Activated B cell treated with CpG ODN at 0.5 μM for 24 hours (primary cell): ENCODE data around the gene AMIGO3. TPM values are rescaled to one million over a fixed set of nuclear protein-coding genes. Genes with fewer than 3 reads are reported as not detected.
A peak's percentile ranks its signal among the peaks of the same experiment; 100 is the strongest.

Experiments
- ATAC-seq: fragments of 200-7000 bp; cut with Tn5 transposase; one replicate; pipeline ENCODE4 v1.10.0; 2021; ENCODE audit warnings: low read depth, mild to moderate bottlenecking, moderate library complexity
- CTCF ChIA-PET: fragments of 350-600 bp; sonication (Branson Sonifier 250); formaldehyde crosslinking; loops from one replicate; lab custom pipeline; 2021; ENCODE audit warnings: antibody characterized with exemption; lab: Charles Lee
- POLR2A ChIA-PET: fragments of 350-600 bp; sonication (Branson Sonifier 250); formaldehyde crosslinking; loops from one replicate; lab custom pipeline; 2021; ENCODE audit warnings: antibody characterized with exemption; lab: Charles Lee
- DNase-seq: peaks from one replicate; pipeline ENCODE4 v3.0.0; 2022
- H3K27ac Mint-ChIP-seq: one replicate; pipeline ENCODE4 v1.8.0; 2020; ENCODE audit warnings: mixed read lengths
- H3K27me3 Mint-ChIP-seq: one replicate; pipeline ENCODE4 v1.8.0; 2021; ENCODE audit warnings: mixed read lengths
- H3K36me3 Mint-ChIP-seq: one replicate; pipeline ENCODE4 v1.8.0; 2021; ENCODE audit warnings: low read depth, mixed read lengths
- H3K4me1 Mint-ChIP-seq: one replicate; pipeline ENCODE4 v1.8.0; 2021; ENCODE audit warnings: mixed read lengths
- H3K4me3 Mint-ChIP-seq: one replicate; pipeline ENCODE4 v1.8.0; 2020; ENCODE audit warnings: mild to moderate bottlenecking, mixed read lengths
- H3K9me3 Mint-ChIP-seq: one replicate; pipeline ENCODE4 v1.8.0; 2020; ENCODE audit warnings: mixed read lengths
- CTCF ChIP-seq: fragments of 200-600 bp; IDR thresholded peaks from one replicate; pipeline ENCODE4 v1.8.0; 2022; ENCODE audit warnings: antibody characterized with exemption, mild to moderate bottlenecking
- intact Hi-C: fragments of 100-400 bp; cut with micrococcal nuclease; formaldehyde crosslinking; loops from one replicate; pipeline ENCODE4 v1.15.1; 2024
- total RNA-seq: library from RNA; stranded (reverse); gene quantifications from 2 replicates; pipeline ENCODE4 v1.2.3, GENCODE V29; 2022

AMIGO3 gene, protein sequence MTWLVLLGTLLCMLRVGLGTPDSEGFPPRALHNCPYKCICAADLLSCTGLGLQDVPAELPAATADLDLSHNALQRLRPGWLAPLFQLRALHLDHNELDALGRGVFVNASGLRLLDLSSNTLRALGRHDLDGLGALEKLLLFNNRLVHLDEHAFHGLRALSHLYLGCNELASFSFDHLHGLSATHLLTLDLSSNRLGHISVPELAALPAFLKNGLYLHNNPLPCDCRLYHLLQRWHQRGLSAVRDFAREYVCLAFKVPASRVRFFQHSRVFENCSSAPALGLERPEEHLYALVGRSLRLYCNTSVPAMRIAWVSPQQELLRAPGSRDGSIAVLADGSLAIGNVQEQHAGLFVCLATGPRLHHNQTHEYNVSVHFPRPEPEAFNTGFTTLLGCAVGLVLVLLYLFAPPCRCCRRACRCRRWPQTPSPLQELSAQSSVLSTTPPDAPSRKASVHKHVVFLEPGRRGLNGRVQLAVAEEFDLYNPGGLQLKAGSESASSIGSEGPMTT
- not detected in 2 replicates for total RNA-seq

GRCh38 chr3:49719214-49719884 lies at the start of gene AMIGO3:
AMIGO3 (minus strand) TSS chr3:49719684; CDS start chr3:49719465, 219 bp downstream.
- peak within 1 kb of the TSS; percentile 84 for H3K4me3 Mint-ChIP-seq
- H3K9me3 Mint-ChIP-seq: no peaks in the 10 kb centered on the region
- DNase-seq (peak; percentile 89), ATAC-seq (peak; percentile 67)
- ChIA-PET CTCF (interaction anchor here (0.8 to 1.7 kb wide), 5 partner anchors 11 to 120 kb away, joined by 3 to 8 read pairs (median 4); no protein-coding TSS in a partner anchor), POLR2A (interaction anchor here (0.8 to 1.9 kb wide), 6 partner anchors 11 to 179 kb away, joined by 3 to 10 read pairs (median 5); partner anchors contain the start of genes INKA1 and IP6K1)
- TF ChIP-seq CTCF: no peak
- H3K27me3 Mint-ChIP-seq: no peaks in the 10 kb centered on the region
- peak within 1 kb of the TSS; percentile 83 for H3K27ac Mint-ChIP-seq
- peaks cover 32% of the 10 kb centered on the region for H3K36me3 Mint-ChIP-seq
- peaks cover 33% of the 10 kb centered on the region for H3K4me1 Mint-ChIP-seq
- intact Hi-C loops: loop anchor here (1.0 to 2.0 kb wide), 5 partner anchors 46 to 573 kb away; partner anchors contain the start of genes IFRD2 and IP6K1

- Mint-ChIP-seq H3K36me3 (peaks cover 31% of the 10 kb centered on the region), H3K27me3 (no peaks in the 10 kb centered on the region), H3K4me1 (peaks cover 8% of the 10 kb centered on the region), H3K4me3 (no peak overlapping the region), H3K27ac (no peak overlapping the region), H3K9me3 (no peaks in the 10 kb centered on the region)
- TF ChIP-seq CTCF: no peak
- no peak for ATAC-seq
- POLR2A ChIA-PET: interaction anchor here (0.6 kb wide), 1 partner anchor 345 kb away, joined by 3 read pairs; no protein-coding TSS in a partner anchor
- intact Hi-C loops: no loop called here
- CTCF ChIA-PET: no interaction called here
- DNase-seq: no peak
Measured at GRCh38 chr3:49763981-49764380, 44.5 kb upstream of the AMIGO3 start.

GRCh38 chr3:49761661-49762060 lies 42.2 kb upstream of the AMIGO3 start:
- ChIA-PET POLR2A (no interaction called here), CTCF (no interaction called here)
- no peaks in the 10 kb centered on the region for H3K9me3 Mint-ChIP-seq
- no peak overlapping the region for H3K4me3 Mint-ChIP-seq
- ATAC-seq: no peak
- H3K27me3 Mint-ChIP-seq: no peaks in the 10 kb centered on the region
- peaks cover 10% of the 10 kb centered on the region for H3K4me1 Mint-ChIP-seq
- intact Hi-C loops: no loop called here
- no peak for DNase-seq
- no peak for TF ChIP-seq CTCF
- peaks cover 37% of the 10 kb centered on the region for H3K36me3 Mint-ChIP-seq
- H3K27ac Mint-ChIP-seq: no peak overlapping the region

GRCh38 chr3:49759226-49759625 lies 39.7 kb upstream of the AMIGO3 start:
- ATAC-seq: no peak
- ChIA-PET POLR2A (no interaction called here), CTCF (no interaction called here)
- intact Hi-C loops: no loop called here
- Mint-ChIP-seq H3K4me3 (no peak overlapping the region), H3K27ac (no peak overlapping the region), H3K9me3 (no peaks in the 10 kb centered on the region), H3K27me3 (no peaks in the 10 kb centered on the region), H3K4me1 (peaks cover 11% of the 10 kb centered on the region), H3K36me3 (peaks cover 34% of the 10 kb centered on the region)
- DNase-seq: no peak
- no peak for TF ChIP-seq CTCF

DNA sequence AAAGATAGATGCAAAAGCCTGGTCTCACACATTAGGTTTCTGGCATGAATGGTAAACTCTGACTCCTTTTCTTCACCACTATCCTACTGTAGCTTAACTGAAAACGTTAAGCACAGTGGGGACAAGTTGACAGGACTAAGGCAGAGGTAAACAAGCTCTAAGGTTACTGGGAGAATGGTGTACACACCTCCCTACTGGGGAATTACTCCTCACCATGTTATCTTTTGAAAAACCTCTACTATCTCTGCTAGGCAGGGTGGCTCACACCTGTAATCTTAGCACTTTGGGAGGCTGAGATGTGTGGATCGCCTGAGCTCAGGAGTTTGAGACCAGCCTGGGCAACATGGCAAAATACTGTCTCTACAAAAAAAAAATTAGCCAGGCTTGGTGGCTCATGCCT lies 37.7 kb upstream of the AMIGO3 start:
- CTCF ChIA-PET: interaction anchor here (1.1 kb wide), 1 partner anchor 82 kb away, joined by 3 read pairs; no protein-coding TSS in a partner anchor
- H3K27me3 Mint-ChIP-seq: no peaks in the 10 kb centered on the region
- H3K36me3 Mint-ChIP-seq: peaks cover 34% of the 10 kb centered on the region
- peaks cover 15% of the 10 kb centered on the region for H3K4me1 Mint-ChIP-seq
- no peak for ATAC-seq
- H3K27ac Mint-ChIP-seq: no peak overlapping the region
- POLR2A ChIA-PET: no interaction called here
- no peaks in the 10 kb centered on the region for H3K9me3 Mint-ChIP-seq
- TF ChIP-seq CTCF: no peak
- no peak overlapping the region for H3K4me3 Mint-ChIP-seq
- no peak for DNase-seq
- intact Hi-C loops: no loop called here
